ENCODE data around the gene CFAP97D1.
A peak's percentile ranks its signal among the peaks of the same experiment; 100 is the strongest.
"Not testable (repeated sequence)": the region's sequence is repeated elsewhere in the genome, so short reads cannot be mapped to it uniquely, and the experiment has no call there.

The CFAP97D1 gene

GRCh38 chr17:43768943-43769342, 11.3 kb upstream of the CFAP97D1 start:
- no peak for DNase-seq

- no peak for DNase-seq
These were observed 10.8 kb upstream of the CFAP97D1 start for GRCh38 chr17:43769426-43769825.

GRCh38 chr17:43769859-43770258, 10.4 kb upstream of the CFAP97D1 start:
- no peak for DNase-seq

- no peak for DNase-seq
These were observed 9.3 kb upstream of the CFAP97D1 start for GRCh38 chr17:43770957-43771356.

GRCh38 chr17:43771463-43771862, 8.8 kb upstream of the CFAP97D1 start:
- no peak for DNase-seq

- DNase-seq, result no peak
These were observed 7.2 kb upstream of the CFAP97D1 start for GRCh38 chr17:43772877-43773648.

- DNase-seq, result no peak
These were observed 5.7 kb upstream of the CFAP97D1 start for GRCh38 chr17:43774304-43775250.

GRCh38 chr17:43778337-43779144, 1.7 kb upstream of the CFAP97D1 start, which contains the start of gene DUSP3:
Gene DUSP3, minus strand, starts transcription at chr17:43778977. Its CDS starts 53 bp downstream, at chr17:43778924.
- peak; percentile 65 for DNase-seq

GRCh38 chr17:43779145-43780125, 800 bp upstream of the CFAP97D1 start:
- DNase-seq, result no peak

- DNase-seq, result no peak
These were observed 2.9 kb downstream of the CFAP97D1 start for GRCh38 chr17:43782913-43783680.

- DNase-seq, result no peak
These were observed 3.8 kb downstream of the CFAP97D1 start for GRCh38 chr17:43784068-43784467.

- DNase-seq, result no peak
These were observed 4.4 kb downstream of the CFAP97D1 start for GRCh38 chr17:43784628-43785101.

GRCh38 chr17:43787728-43788127, 7.5 kb downstream of the CFAP97D1 start:
- DNase-seq, result no peak

GRCh38 chr17:43788540-43788939, 8.3 kb downstream of the CFAP97D1 start:
- DNase-seq, result no peak

- no peak for DNase-seq
These were observed 9.2 kb downstream of the CFAP97D1 start for GRCh38 chr17:43789482-43789881.

- peak; percentile 60 for DNase-seq
These were observed 10.2 kb downstream of the CFAP97D1 start for GRCh38 chr17:43790311-43790940.

GRCh38 chr17:43791589-43791988, 11.4 kb downstream of the CFAP97D1 start:
- peak; percentile 90 for DNase-seq

- not testable (repeated sequence) for DNase-seq
These were observed 12.4 kb downstream of the CFAP97D1 start for GRCh38 chr17:43792668-43793067.

GRCh38 chr17:43798024-43798423, 17.8 kb downstream of the CFAP97D1 start:
- DNase-seq, result not testable (repeated sequence)

- no peak for DNase-seq
These were observed 18.8 kb downstream of the CFAP97D1 start for GRCh38 chr17:43799047-43799446.
